Measurements from ENCODE around the gene IL22RA2. TPM values are rescaled to one million over a fixed set of nuclear protein-coding genes. Genes with fewer than 3 reads are reported as not detected.
"Not testable (repeated sequence)": the region's sequence is repeated elsewhere in the genome, so short reads cannot be mapped to it uniquely, and the experiment has no call there.

IL22RA2 gene
- total RNA-seq, 1 donor from 2014 or later = not detected

DNA sequence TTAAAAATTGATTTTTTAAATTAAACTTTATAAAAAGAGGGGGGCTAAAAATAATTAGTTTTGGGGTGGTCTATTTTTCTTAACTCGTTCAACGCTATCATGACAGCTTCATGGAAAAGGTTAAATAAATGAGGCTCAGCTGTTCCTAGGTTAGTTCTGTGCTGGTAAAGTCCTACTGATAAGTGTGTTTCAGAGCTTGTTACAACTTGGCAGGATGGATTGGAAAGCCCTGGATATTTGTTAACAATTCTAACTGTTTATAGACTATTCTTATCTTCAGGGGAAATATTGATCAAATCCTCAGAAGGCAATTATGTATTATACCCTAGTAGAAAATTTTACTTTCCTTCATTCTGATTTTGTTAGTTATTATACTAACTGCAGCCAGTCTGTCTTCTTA lies 50.4 kb downstream of the IL22RA2 start:
- DNase-seq = no peak

DNA sequence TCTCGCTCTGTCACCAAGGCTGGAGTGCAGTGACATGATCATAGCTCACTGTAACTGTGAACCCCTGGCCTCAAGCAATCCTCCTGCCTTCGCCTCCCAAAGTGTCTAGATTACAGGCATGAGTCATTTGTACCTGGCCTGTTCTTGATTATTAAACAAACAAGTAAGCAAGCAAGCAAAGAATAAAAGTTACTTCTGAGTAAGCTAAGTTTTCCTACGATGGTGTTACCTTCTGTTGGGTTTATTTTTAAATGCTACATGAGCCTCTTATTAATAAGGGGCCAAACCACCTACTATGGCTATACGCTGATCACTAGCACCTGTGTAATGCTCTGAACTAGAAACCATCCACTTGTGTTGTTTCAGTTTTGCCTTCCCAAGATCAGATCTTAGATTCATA lies 50.8 kb downstream of the IL22RA2 start:
- DNase-seq = no peak

DNA sequence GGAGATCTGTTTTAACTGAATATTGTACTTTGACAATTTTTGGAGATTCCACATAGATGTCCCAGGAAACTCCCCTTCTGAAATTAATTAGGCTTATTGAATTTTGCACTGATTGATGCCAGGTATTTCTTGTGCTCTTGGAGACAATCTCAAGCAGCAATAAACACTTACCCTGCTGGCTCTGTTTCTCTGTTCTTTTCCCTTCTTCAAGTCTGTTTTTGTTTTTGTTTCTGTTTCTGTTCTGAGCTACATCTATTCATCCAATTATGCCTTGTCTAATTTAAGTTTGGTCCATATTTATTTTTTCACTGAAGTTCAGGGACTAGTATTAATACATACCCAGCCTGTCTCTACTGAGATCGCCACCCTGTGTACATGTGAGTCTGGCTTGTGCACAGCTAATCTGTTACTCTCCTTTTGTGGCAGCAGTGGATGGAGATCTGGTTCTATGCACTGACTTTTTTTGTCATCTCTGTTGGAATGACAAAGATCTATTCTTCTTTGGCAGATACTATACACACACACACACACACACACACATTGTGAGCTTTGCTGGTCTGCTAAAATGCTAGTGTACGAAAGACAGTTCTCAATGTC lies 51.9 kb downstream of the IL22RA2 start:
- DNase-seq = no peak

DNA sequence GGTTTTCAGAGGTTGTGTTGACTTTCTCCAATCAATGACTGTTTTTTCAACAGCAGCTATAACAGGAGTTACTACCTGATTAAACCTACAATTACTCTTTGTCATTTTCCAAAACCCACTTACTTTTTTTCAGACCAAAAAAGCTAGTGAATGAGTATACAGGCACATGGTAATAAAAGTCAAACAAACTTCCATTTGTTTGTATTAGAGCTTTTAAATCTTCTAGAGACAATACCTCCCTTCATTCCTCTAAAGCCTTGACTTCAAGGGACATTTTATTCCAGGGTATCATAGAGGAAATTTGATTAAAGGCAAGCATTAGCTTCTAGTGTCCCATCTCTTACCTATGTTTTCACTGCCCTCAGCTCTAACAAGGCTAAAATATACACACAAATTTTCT lies 52.7 kb downstream of the IL22RA2 start:
- DNase-seq = no peak

DNA sequence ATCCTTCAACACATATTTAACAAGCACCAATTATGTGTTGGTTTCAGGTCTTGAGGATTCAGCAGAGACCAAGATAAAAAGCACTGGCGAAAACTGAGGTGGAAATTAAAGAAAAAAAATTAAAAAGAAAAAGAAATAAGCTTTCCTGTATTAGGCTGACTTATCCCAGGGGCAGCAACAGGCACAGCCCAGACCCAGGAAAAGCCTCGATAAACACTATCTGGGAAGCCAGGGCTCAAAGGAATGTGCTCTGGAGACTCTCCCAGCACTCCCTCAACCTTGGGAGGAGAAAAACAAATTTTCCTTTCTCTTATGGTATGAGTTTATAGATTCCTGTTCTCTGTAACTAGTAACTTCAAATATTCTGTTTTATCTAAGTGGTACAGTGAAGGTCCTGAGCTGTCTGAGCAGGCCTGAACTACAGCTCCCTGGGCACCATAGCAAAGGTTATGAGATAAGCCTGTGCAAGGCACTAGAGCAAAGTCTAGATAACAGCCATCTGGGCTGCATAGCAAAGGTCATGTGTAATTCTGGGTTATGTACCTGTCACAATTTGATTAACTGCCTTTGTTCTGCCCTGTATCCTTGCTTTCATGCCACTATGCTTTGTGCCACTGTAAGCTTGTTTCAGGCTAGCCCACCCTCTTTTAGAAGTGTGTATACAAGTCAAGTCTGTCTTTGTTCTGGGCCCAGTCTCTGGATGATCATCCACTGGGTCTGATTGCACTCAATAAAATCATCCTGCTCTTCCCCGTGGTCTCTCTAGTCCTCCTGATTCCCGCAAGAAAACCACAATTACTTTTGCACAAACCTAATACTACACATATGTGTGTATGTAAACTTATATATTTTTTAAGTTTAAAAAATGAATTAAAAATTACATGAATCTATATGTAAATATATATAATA lies 54.0 kb downstream of the IL22RA2 start:
- no peak for DNase-seq

DNA sequence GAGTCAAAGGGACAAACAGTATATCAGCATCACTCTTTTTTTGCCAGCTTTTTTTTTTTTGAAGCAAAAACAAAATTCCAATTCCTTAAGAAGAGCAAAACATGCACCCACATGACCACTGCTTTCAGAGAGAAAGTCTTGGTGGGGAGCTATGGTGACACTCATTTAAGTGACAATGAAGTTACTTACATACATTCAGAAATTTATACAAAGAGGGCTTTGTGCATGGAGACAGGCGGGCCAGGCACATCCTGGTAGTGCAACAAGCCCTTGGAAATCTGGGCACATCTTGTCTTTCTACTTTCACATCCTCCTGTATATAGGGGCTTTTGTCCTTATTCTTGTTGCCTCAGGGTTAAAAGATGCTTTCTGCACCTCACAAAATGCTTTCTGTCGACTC lies 55.9 kb downstream of the IL22RA2 start:
- DNase-seq = no peak

DNA sequence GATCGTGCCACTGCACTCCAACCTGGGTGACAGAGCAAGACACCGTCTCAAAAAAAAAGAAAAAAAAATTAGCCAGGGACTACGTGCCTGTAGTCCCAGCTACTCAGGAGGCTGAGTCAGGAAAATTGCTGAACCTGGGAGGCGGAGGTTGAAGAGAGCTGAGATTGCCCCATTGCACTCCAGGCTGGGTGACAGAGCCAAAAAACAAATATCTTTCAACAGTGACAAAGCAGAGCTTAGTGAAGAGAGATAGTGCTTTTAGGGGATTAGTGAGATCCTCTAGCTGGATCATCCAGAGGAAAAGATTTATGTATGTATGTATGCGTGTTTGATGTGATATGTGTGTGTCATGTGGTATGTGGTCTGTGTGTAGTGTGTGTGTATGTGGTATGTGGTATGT lies 56.6 kb downstream of the IL22RA2 start:
- DNase-seq = no peak

DNA sequence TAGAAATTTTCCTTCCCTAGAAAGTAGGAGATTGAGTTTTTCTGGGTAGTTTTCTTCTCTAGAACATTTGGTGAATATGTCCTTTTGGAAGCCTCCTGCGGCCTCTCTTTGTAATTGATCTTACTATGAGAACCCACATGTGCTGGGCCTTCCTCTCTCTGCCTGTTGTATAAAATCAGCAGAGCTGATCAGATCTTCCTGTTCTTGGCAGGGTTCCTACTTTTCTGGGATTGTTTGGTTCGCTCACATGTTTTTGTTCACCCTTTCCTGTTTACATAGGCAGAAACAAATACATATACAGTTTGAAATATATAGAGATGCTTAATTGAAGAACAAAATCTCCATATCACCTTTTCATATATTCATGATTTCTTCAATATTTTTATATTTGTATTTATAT lies 57.8 kb downstream of the IL22RA2 start:
- no peak for DNase-seq

DNA sequence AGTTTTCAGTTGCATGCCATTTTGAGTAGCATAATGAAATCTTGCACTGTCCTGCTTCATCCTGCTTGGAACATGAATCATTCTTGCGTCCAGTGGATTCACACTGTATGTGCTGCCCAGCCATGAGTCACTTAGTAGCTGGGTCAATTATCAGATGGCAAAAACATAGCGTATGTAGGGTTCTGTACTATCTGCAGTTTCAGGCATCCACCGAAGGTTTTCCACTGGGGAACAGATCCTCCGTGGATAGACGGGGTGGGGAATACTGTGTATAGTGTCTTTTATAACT lies 61.4 kb downstream of the IL22RA2 start:
- DNase-seq = no peak

DNA sequence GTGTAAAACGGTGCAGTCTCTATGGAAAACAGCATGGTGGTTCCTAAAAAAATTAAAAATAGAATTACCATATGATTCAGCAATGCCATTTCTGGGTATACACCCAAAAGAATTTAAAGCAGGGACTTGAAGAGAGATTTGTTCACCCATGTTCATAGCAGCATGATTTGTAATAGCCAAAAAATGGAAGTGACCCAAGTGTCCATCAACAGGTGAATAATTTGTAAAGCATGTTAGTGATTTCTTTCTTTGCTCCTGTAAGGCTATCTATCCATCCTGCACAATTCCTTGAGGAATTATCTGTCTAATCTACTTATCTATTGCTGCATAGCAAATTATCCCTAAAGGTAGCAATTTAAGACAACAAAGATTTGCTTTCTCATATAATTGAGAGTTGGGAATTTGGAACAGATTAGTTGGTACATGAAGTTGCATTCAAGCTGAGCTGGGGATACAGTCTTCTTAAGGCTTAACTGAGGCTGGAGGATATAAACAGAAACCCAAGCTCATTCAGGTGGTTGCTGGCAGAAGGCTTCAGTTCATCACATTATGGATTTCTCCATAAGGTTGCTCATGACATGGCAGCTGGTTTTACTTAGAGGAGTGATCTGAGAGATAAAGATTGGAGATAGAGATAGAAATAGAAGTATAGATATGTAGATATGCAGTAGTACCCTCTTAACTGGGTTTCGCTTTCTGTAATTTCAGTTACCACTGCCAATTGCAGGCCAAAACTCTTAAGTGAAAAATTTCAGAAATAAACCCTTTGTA lies 62.0 kb downstream of the IL22RA2 start:
- no peak for DNase-seq

DNA sequence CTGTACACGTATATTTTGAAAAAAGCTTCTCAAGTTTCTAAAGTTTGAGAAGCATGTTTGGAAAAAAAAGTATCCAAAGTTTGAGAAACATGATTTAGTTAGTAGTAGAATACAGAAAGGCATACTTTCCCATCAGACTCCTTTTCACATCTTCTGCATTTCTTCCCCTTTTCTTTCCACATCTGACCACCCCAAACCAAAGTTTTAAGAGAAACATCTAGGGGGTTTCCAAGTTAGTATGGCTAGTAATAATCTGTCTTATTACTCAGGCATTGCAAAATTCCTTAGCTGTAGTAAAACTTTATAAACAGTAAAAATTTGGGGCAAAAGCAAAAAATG lies 65.7 kb downstream of the IL22RA2 start:
- no peak for DNase-seq

DNA sequence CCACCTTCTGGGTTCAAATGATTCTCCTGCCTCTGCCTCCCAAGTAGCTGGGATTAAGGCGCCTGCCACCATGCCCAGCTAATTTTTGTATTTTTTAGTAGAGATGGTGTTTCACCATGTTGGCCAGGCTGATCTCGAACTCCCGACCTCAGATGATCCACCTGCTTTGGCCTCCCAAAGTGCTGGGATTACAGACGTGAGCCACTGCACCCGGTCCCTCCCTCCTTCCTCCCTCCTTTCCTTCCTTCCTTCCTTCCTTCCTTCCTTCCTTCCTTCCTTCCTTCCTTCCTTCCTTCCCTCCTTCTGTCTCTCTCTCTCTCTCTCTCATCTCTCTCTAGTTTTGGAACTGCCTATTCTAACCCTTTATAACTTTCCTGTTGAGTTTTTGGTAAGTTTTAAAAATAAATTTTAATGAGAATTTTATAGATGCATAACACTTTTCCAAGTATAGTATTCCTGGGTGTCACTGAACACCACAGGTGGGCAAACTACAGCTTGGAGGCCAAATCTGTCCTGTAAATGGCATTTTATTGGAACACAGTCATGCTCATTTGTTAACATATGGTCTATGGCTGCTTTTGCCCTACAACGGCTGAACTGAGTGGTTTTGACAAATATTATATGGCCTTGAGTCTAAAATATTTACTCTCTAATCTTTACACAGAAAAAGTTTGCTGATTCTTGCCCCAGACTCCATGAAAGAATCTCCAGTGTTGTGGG lies 66.2 kb downstream of the IL22RA2 start:
- DNase-seq = not testable (repeated sequence)

DNA sequence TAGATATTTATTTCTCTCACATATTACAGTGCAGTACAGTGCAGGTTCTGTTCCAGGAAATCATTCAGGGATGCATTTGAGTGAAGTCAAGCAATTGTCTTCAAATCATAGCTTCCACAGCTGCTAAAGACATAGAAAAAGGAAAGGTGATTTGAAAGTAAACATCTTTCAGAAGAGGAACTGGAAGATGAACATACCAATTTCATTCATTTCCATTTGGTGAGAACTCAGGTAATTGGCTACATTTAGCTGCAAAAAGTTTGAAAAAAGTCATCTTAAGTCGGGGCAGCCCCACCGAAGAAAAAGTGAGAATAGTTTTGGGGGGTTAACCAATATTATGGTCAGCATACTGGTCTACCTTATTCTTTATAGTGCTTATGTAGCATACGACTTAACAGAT lies 67.3 kb downstream of the IL22RA2 start:
- DNase-seq = no peak

DNA sequence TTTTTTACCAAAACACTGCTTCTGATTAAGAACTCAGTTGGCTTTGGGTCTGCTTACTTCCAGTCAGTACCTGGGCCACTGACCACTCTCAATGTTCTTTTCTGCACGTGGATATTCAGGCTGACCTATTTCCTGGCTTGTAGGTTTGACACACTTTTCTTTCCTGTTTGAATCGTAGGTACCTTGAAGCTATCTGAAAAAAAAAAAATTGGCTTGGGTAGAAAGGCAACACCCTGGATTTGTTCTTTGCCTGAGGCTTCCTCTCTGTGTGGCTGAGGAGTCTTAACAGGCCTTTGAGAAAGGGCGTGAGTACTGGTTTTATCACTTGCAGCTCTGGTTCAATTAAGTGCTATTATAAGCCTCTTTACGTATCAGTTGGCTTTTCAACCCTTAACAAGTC lies 68.1 kb downstream of the IL22RA2 start:
- no peak for DNase-seq

DNA sequence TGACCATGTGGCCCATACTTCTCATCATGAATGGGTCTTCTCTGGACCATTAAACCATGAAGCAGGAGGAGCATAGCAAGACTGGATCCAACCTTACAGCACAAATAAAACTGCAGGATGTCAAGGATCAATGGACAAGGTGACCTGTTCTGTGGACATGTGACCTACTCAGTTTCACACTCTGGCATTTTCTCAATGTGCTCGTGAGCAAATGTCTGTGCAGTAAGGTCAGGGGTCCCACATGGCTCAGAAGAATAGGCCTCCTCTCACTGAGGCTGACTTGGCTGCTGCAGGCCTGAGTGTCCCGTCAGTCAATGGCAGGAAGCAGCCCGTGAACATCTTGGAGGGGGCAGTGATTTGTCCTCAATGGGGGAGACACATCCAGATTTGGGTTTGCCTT lies 68.5 kb downstream of the IL22RA2 start:
- no peak for DNase-seq

DNA sequence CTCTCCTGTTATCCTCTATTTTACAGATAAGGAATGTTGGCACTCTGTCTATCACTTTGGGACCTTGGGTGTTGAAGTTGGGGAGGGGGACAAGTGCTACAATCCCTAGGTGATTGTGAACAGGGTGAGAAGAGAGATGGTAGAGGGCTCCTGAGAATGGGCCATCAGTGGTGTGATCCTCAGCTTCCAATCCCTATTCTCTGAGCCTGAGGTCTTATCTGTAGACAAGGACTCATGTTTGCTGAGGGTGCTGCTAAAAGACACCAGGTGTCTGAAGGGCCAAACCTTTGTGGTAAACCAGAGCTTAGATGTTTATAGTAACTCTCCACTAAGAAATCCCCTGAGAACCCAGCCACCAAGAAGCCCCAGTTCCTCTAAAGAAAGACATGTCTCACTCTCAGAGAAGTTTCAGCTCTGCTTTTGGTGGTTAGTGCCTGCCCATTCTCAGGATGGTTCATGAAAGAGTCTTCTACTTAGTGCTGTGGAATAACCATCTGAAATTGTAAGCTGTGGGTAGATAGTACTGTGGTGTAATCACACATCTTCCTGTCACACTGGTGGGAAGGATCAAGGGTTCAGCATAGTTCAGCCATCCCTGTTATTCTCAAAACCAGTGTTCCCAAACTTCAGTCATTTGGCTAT lies 70.5 kb downstream of the IL22RA2 start:
- DNase-seq = no peak

DNA sequence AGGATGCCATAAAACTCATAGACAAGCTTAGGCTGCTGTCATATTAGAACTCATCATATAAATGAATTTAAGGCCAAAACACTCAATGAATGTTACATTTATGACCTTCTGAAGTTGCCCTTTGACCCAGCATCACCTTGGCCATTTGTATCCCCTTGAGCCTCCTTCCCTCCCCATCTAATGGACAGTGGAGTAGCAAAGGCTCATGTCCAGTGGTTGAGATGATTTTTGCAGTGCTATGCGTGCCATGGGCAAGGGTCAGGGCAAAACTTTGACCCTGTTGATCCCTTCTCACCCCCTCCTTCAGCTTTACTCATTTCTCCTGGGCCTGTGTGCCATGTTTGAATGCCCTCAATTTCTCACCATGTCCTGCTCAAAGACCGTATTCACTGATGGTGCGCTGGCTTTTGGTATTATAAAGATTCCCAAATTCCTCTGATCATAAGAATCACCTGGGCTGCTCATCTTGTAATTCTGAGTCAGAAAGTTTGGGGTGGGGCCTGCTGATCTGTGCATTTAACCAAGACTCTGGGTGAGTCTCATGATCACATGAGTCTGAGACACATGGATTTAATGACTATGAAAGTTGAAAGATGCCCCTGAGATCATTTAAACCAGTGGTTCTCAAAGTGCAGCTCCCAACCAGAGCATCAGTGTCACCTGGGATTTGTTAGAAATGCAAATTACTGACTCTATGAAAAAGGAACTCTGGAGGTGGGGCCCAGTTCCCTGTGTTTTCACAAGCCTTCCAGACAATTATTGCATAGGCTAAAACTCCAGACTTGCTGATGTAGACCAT lies 71.2 kb downstream of the IL22RA2 start:
- no peak for DNase-seq

DNA sequence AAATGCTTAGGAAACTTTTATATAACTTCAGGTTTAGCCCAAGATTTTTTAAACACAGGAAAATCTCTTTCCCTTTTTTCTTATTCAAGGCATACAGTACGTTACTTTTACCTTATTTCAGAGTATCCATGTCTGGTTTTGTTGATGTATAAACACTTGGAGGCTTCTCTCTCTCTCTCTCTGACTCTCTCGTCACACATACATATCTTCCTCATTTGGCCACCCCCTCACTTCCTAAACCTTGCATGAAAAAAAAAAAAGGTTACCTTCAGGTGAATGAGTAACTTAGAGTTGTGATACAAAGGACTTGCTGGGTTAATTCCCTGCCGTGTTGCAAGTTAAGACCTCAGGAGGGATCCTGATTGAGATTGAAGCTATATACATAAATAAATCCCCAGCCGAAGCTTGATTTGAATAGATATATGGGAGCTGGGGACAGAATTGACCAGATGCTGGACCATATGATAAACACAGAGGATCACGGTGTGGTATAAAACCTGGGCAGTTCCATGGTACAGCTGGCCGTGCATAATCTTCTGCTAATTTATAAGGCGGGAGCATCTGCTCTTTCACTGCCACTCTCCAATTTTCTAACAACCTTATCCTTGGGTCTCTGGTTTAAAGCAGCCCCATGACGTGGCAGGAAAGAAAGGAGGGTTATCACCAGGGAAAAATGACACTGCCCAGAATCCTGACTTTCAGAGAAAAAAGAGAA lies 73.6 kb downstream of the IL22RA2 start:
- no peak for DNase-seq

DNA sequence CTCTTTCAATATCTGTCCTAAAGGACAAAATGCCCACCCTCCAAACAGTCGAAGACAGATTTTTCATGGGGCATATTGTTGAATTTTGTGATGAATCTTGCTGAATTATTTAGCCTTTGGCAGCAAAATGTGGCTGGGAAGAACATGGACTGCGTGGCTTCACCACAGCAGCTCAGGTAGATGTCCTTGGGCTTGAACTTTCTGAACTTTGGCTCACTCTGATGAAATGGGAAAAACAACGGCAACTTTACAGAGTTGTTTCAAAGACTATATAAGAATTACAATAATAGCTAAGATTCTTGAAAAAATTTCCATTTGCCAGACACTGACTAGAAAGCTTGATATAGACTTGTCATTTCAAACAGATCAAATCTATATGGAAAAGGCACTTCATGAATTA lies 75.9 kb downstream of the IL22RA2 start:
- no peak for DNase-seq

DNA sequence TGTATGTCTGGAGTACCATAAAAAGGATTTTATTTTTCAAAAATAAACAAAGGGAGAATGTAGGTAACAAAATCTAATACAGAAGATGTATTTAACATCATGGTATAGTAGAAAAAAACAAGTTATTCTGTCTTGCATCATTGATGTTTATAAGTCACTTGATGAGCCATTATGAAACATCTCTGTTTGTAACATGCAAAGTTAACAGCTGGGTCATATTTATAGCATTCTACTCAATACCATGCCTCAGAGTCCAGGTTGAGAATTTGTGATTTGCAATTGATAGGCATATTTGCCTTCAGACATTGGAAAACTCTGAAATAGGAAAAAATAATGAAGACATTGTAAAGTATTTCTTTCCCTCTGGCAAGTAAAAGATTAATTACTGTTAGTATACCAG lies 76.4 kb downstream of the IL22RA2 start:
- no peak for DNase-seq

DNA sequence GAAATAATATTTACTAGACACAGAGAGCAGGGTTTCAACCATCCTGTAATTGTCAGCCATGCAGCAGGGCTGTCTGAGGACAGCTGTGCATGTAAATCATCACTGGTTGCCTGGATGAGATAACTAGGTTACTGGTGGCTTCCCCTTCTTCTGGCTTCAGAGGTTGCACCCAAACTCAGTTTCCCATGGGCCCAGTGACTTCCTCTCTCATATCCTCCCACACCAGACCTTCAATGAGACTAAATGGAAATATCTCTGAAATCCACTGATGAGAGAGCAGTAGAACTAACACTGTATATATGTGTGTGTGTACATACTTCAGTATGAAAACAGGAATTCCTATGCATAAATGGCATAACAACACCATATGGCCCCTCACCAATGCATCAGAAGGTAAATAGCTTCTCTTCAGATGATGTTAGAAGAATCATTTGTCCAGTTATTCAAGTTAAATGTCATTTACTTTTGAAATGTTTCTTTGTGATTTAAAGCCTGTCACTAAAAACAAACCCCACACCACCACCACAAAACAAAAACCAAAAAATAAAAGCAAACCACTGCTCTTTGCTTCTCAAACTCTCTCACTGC lies 77.7 kb downstream of the IL22RA2 start:
- no peak for DNase-seq

All from occipital lobe (tissue), 2 donors.